SIG-M5 (cell line): ENCODE results near the gene NUP50.
"Not testable (repeated sequence)": the region's sequence is repeated elsewhere in the genome, so short reads cannot be mapped to it uniquely, and the experiment has no call there.

Source experiments
- DNase-seq: peaks from one replicate; lab custom pipeline; 2025; lab: John Stamatoyannopoulos, UW

Gene NUP50

GRCh38 chr22:45159652-45160462 is 3.9 kb upstream of the NUP50 start:
- no peak for DNase-seq

GRCh38 chr22:45162531-45162930 is 1.2 kb upstream of the NUP50 start:
- no peak for DNase-seq

GRCh38 chr22:45163099-45163450 is 650 bp upstream of the NUP50 start:
- no peak for DNase-seq

GRCh38 chr22:45164270-45165088 is 754 bp downstream of the NUP50 start:
- DNase-seq = no peak

GRCh38 chr22:45166932-45167331 is 3.2 kb downstream of the NUP50 start:
- DNase-seq = peak; percentile 80

GRCh38 chr22:45169591-45170466 is 6.1 kb downstream of the NUP50 start:
- DNase-seq = no peak

- DNase-seq = no peak
These were observed 8.1 kb downstream of the NUP50 start for GRCh38 chr22:45171830-45172229.

GRCh38 chr22:45172881-45173585 is 9.3 kb downstream of the NUP50 start:
- DNase-seq = no peak

GRCh38 chr22:45179276-45180049 is 15.7 kb downstream of the NUP50 start:
- DNase-seq = no peak

- no peak for DNase-seq
These were observed 16.5 kb downstream of the NUP50 start for GRCh38 chr22:45180146-45180679.

- no peak for DNase-seq
These were observed 17.5 kb downstream of the NUP50 start for GRCh38 chr22:45181240-45181639.

- DNase-seq = no peak
These were observed 18.0 kb downstream of the NUP50 start for GRCh38 chr22:45181766-45182165.

GRCh38 chr22:45183974-45184373 is 20.2 kb downstream of the NUP50 start:
- no peak for DNase-seq

- no peak for DNase-seq
These were observed 22.2 kb downstream of the NUP50 start for GRCh38 chr22:45185718-45186514.

GRCh38 chr22:45187891-45188290 is 24.2 kb downstream of the NUP50 start:
- no peak for DNase-seq

GRCh38 chr22:45188779-45189178 is 25.1 kb downstream of the NUP50 start:
- DNase-seq = no peak

- no peak for DNase-seq
These were observed 26.6 kb downstream of the NUP50 start for GRCh38 chr22:45190202-45190872.

GRCh38 chr22:45191746-45192145 is 28.0 kb downstream of the NUP50 start:
- DNase-seq = not testable (repeated sequence)

GRCh38 chr22:45192701-45193187 is 29.0 kb downstream of the NUP50 start:
- DNase-seq = no peak
